Fibroblast of peridontal ligament (primary cell): ENCODE data around the gene PGM1.
"Not testable (repeated sequence)": the region's sequence is repeated elsewhere in the genome, so short reads cannot be mapped to it uniquely, and the experiment has no call there.

ENCODE experiments used
- DNase-seq: peaks from one replicate; pipeline ENCODE4 v3.0.0-alpha.2; 2010; ENCODE audit errors: extremely low read depth

The PGM1 gene

GRCh38 chr1:63593303-63593885, at the start of gene PGM1:
Gene PGM1 (plus strand): TSS chr1:63593411. CDS start chr1:63593489, 78 bp downstream.
- peak; percentile 58 for DNase-seq

DNA sequence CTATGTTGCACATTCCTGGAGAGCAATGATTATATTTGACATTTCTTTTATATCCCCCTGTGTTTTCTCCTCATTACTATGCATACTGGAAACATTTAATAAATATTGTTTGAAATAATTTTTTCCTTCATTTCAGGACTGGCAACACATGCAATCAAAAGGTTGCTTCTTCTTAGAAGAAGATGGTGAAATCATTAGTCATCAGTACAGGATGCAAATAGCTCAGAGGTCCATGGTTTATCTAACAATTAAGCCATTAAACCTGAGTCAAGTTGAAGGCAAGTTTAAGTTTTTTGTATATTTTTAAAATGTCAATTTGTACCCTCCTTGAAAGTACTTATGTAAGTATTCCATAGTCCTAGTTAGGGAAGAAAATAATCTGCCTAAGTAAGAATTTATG, 47.4 kb upstream of the PGM1 start:
- peak; percentile 62 for DNase-seq

DNA sequence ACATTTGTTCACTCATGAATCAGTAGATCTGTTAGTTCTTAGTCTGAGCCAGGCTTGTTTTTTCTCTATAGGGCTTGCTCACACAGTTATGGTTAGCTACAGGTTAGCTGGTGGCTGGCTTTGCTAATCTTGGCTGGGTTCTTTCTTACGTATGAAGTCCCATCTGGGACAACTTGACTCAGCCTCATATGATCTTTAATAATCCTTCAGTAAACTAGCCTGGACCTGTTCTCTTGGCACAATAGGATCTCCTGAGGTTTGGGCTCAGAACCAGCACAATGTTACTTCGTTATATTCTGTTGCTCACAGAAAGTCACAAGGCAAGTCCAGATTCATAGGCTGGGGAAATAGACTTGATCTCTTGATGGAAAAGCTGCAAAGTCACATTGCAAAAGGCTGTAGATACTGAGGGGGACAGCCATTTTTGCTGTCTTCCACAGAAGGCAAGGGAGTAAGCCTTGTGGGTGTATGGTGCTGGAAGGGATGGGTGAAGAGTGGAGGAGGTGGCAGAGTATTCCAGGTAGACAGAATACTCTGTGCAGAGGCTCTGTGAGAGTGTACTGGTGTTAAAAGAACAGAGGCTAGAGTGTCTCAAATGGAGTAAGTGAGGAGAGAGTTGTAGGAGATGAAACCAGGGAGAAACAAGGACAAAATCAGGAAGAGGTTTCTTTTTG, 45.5 kb upstream of the PGM1 start:
- peak; percentile 98 for DNase-seq

GRCh38 chr1:63548303-63548702, 44.9 kb upstream of the PGM1 start:
- DNase-seq: no peak

DNA sequence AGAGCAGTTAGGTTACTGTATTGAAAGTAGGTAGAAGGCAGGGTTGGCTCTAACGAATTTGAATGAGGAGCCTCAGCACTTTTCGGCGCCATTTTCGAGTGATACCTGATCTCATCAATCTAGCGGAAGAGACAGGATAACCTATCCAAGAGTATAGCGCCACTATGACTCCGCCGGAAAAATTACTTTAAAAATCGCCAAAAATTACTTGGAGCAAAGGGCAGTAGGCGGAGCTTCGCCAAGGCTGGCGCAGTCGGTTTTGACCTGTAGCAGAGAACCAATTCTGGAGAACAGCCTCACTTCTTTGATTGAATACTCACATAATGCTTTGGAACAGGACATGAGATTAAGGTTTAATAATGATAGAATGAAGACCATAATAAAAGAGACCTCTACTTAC, 44.3 kb upstream of the PGM1 start:
- no peak for DNase-seq

- DNase-seq: no peak
Measured at GRCh38 chr1:63555480-63555879, 37.7 kb upstream of the PGM1 start.

- peak; percentile 81 for DNase-seq
Measured at GRCh38 chr1:63557365-63557987, 35.7 kb upstream of the PGM1 start.

DNA sequence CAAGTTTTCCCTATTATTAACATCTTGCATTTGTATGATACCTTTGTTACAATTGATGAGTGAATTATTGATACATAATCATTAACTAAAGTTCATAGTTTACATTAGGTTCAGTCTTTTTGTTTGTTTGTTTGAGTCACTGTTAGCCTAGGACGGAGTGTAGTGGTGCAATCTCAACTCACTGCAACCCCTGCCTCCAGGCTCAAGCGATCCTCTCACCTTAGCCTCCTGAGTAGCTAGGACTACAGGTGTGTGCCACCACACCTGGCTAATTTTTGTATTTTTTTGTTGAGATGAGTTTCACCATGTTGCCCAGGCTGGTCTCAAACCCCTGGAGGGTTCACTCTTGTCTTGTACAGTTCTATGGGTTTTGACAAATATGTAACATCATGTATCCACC, 33.9 kb upstream of the PGM1 start:
- no peak for DNase-seq

DNA sequence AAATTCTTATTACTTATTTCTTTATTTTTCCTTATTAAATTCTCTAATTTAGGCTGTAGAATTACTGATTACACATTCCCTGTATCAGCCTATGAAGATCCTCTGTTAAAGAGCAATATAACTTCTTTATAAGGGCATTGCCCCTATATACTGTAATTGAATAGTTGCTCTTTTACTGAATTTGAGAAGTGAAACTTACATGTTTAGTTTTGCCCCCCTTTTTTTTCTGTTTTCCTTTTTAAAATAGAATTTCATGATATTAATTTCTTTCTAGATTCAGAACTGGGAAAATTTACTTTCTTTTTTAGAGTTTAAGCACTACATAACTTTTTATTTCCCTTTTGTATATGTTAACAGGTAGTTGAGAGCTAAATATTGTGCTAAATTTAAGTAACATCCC, 29.5 kb upstream of the PGM1 start:
- DNase-seq: no peak

- DNase-seq: no peak
Measured at GRCh38 chr1:63569068-63569467, 24.1 kb upstream of the PGM1 start.

DNA sequence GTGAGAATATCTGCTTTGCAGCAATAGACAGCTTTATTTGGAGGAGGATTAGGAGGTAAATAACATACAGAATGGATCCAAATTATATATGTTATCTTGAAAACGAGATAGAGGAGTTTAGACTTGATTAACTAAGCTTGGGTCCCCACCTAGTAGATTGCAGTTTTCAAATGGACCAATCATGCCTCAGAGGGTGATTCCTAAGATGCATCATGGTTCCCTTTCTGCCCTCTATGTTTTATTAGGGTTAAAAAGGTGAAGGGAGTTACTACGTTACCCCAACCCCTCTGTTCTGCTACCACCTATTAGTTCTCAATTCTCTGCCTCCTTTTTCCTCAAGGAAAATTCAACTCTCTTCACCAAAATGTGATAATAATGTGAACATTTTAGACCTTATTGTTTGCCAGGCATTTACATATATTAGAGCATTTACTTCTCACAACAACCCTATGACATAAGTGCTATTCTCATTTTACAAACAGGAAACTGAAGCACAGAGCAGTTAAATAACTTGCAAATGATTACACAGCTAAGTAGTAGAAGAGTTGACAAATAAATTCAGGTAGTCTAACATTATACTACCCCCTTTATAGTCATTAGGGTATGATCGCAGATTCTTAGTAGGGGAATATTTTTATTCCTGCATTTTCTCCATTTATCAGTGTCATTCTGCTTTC, 23.4 kb upstream of the PGM1 start:
- DNase-seq: no peak

DNA sequence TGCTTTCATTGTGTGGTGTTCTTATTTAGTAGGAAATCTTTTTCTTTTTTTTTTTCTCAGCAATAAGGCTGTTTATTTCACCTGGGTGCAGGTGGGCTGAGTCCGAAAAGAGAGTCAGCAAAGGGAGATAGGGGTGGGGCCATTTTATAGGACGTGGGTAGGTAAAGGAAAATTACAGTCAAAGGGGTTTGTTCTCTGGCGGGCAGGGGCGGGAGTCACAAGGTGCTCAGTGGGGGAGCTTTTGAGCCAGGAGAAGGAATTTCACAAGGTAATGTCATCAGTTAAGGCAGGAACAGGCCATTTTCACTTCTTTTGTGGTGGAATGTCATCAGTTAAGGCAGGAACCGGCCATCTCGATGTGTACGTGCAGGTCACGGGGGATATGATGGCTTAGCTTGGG, 20.5 kb upstream of the PGM1 start:
- not testable (repeated sequence) for DNase-seq

- DNase-seq: not testable (repeated sequence)
Measured at GRCh38 chr1:63574203-63574796, 18.9 kb upstream of the PGM1 start.

DNA sequence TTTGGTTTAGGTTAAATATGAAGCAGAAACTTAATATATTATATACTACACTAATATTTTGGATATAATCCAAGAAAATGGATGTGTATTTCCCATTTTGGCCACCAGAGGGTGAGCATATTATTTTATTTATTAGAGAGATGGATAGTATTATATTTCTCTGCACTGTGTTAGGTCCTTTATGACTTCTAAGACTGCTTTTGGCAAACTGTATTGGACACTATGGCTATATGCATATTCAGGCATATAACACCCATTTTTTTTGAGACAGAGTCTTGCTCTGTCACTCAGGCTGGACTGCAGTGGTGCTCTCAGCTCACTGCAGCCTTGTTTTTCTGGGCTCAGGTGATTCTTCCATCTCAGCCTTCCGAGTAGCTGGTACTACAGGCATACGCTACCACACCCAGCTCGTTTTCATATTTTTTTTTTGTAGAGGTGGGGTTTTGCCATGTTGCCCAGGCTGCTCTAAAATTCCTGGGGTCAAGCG, 17.8 kb upstream of the PGM1 start:
- peak; percentile 64 for DNase-seq

- DNase-seq: not testable (repeated sequence)
Measured at GRCh38 chr1:63586326-63586725, 6.9 kb upstream of the PGM1 start.

DNA sequence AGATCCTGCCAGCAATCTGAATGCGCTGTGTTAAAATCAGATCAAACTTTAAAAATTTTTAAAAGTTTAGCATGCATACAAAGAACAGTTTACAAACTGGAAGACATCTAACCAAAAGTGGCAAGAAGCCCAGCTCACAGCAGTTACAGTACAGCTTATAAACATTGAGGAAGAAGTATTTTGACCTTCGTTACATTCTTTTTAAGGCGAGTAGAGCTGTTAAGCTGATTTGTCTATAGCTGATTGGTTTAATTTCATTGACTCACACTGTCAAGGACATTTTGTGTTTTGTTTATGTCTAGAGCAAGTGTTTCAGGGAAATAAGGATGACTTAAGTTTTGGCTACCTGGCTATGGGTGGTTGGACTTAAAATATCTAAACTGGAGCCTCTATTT, 3.0 kb upstream of the PGM1 start:
- DNase-seq: peak; percentile 88

GRCh38 chr1:63592536-63593302, 492 bp upstream of the PGM1 start:
- peak; percentile 27 for DNase-seq

DNA sequence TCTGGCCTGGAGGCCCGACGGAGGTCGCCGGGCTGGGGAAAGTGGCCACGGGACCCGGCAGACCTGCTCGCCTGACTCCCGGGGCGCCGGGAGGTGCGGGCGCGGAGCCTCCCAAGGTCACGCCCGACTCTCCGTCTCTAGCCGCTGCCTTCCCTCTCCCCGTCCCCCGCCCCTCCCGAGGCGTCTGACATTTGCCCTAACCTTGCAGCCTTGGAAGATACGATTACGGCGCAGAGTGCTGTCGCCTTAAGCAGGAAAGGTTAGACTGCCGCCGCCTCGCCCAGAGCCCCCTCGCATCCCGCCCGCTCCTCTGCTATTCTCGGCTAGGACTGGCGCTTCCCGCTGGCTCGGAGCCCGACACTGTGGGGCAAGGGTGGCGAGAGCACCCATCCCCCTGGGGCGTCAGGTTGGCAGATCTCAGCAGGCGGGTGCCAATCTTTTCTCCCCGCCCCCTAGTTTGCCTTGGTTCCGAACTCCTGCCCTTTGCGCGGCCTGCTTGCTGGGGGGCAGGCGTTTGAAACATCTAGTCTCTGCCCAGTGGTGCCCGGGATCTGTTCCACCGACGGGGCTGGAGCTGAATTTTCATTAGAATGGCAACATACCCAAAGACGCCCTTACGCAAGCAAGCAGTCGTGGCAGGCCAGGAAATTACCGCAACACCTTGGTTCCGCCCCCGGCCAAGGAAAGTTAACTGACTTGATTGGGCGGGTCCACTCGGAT, 835 bp downstream of the PGM1 start:
- DNase-seq: peak; percentile 49

GRCh38 chr1:63595435-63595834, 2.2 kb downstream of the PGM1 start:
- no peak for DNase-seq

DNA sequence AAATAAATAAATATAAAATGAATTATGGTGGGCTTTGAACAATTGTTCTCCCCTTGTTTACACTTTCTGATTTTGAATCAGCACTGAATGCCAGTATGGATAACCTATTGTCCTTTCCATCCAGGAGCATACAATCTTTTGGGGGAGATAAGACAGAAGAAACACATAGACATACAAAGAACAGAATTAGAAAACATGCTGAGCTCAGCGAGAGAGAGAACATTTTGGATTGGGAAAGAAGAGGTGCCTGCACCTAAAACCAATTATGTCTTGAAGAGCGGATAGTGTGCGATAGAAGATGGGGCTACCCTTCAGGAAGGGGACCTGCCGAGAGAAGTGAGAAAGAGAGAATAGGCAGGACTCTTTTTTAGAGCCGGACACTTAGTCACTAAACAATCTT, 6.6 kb downstream of the PGM1 start:
- no peak for DNase-seq

GRCh38 chr1:63600248-63600647, 7.0 kb downstream of the PGM1 start:
- no peak for DNase-seq
